HG03457 (cell line): ENCODE data around the gene SLC31A1.

Source experiments
- ATAC-seq: cut with Tn5 transposase; IDR thresholded peaks from one replicate; pipeline ENCODE4 v1.9.1; 2021; ENCODE audit warnings: moderate number of reproducible peaks; ENCODE audit not compliant: unreplicated experiment

The SLC31A1 gene

DNA sequence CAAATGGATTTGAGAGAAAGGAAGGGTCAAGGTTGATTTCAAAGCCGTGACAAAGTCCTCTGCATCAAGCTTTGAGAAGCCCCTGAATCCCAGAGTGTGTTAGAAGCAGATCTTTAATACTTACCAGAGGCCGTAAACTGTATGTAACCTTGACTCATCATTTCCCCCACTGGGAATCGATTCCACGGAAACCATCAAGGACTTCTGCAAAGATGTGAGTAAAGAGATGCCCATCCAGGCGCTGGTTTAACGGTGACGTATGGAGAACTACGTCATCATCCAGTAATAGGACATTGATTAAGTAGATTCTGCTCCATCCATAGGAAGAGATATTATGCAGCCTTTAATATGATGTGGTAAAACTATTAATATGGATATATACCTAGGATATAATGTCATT is 80.2 kb downstream of the SLC31A1 start:
- no peak for ATAC-seq

DNA sequence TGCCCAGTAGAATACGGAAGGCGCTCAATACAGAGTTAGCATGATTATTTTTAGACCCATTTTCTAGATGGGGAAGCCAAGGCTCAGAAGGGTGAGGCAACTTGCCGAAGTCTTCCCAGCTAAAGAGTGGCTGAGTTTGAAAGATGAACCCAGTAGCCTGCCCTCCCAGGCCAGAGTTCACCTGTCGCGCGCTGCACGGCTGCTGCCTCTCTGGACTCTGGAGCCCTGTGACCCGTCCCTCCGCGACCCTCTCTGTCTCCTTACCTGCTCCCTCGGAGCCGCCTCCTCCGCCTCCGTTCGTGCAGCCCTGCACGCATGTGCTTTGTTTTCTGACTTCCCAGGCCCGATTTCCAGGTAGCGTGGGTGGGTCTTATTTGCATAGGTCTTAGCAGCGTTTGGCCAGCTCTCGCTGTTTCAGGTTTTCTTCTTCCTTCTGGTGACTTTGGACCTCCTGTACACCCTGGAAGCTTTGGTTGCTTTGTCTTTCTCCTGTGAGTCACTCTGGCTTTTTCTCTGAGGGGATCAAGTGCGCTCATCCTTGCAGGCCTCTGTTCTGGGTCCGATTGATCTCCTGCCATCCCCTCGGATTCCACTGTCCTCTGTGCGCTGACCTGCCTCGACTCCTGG is 81.6 kb downstream of the SLC31A1 start, which contains the start of gene RNF183:
Gene RNF183, minus strand, starts transcription at position 585 of the 627 bp plus-strand sequence. CDS start 5,192 bp downstream, outside the sequence.
- ATAC-seq = no peak

DNA sequence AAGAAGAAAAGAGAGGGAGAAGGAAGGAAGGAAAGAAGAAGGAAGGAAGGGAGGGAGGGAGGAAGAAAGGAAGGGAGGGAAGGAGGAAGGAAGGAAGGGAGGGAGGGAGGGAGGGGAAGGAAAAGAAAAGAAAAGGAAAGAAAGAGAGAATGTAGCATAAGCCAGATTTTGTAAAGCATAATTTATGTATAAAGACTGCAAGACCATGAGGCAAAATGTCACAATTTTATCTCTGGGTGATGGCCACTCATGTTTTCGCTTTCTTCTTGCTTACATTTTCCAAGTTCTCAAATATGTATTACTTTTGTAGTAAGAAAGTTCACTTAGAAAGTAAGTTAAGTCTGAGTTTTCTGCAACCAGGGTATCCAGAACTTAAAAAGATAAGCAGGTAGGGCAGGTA is 85.2 kb downstream of the SLC31A1 start:
- ATAC-seq = no peak

DNA sequence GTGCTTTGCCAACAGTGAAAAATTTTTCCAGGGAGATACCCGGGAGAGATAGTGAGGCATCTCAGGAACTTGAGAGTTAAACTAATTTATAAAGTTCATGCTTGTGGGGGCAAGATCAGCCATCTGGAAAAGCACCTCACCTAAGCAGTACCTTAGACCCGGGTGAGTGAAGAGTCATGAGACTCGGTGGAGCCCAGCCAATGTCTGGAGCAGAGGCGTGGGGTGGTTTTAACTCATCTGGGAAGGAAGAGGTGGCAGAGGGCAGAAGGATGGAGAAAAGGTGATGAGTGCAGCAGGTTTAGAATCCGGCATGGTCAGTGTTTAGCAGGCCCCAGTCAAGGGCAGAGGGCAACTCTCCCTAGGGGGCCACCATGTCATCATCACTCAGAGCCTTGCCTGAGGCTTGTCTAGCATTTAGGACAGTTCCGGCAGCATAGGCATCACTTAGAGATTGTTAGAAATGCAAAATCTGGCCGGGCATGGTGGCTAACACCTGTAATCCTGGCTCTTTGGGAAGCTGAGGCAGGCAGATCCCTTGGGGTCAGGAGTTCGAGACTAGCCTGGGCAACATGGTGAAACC is 86.1 kb downstream of the SLC31A1 start:
- no peak for ATAC-seq

DNA sequence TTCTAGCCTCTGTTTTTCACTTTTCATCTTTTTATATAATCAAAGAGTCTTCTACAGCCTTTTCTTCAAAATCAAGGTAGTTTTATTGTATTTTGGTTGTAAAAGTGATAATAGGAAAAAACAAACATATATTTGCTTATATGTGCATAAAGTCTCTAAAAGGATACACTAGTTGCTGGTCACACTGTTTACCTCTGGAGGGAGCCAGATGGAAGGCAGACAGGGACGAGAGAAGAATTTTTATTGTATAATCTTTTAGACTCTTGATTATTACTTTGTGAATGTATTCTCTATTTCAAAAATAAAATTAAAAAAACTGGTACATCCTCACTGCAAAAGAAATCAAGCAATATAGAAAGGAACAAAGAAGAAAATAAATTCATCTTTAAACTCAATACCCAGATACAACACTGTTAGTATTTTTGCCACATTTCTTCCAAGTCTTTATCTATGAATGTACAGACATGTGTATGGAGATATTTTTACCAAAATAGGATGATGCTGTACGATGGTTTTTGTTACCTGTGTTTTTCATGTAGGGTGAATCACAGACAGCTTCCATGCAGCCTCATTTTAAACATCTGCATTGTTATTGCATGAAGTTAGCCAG is 88.0 kb downstream of the SLC31A1 start:
- no peak for ATAC-seq

DNA sequence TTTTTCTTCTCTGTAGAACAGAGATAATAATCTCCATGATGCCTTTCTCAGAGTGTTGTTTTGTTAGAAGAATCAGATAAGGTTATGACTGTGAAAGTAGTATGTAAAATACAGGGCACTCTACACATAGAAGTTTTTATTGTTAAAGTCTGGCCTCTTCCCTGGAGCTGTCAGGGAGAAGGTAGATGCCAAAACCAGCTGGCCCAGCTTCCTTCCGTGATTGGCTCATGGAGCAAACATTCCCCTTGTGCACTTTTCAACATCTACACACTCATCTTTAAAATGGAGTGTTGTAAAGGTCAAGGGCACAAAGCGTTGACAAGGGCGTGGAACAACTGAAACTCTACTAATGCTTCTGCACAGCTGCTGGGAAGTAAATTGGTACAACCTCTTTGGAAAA is 89.2 kb downstream of the SLC31A1 start:
- ATAC-seq = no peak

DNA sequence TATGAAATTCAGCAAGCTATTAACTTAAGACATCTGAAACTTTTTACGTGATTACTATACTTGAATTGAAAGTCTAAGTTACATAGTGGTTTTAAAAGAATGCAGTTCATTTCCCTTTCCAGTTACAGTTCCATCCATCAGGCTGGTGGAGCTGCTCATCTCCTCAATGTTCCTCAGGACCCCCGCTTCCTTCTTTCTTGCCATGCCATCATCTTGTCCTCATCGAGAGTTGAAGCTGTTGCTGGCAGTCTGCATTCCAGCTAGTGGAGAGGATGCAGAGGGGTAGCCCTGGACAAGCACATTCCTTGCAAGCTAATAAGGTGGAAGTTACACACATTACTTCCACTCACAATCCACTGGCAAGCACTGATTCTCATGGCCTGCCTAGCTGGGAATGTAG is 90.6 kb downstream of the SLC31A1 start:
- no peak for ATAC-seq

DNA sequence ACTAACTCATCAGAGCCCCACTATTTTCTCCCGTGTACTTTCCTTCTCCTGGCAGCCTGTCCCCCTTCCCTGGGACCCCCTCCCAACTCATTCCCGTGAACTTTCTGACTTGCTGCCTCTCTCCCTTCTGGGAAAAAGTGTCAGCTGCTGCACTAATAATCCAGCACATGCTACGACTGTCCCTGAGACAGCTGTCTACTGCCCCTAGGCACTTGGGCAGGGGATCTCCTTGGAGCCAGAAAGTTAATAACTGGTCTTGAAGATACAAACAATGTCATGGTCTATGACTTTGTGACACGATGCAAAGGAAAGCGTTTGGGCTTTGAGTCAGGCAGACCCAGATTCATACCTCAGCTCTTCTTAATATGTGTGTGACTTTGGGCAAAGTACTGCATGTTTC is 91.9 kb downstream of the SLC31A1 start:
- ATAC-seq = no peak
